Gastrocnemius medialis (tissue), 4 donors: Measurements from ENCODE around the gene APOL6.

ENCODE experiments used
- POLR2A ChIP-seq, 2 donors: fragments of 450-650 bp; IDR thresholded peaks; one replicate each; pipeline ENCODE4 v1.6.1; 2017; ENCODE audit warnings: antibody characterized with exemption in 2 of 2, mild to moderate bottlenecking in 2 of 2, moderate library complexity in 2 of 2
- TF ChIP-seq, protein P1 (sequence below), 5 experiments: fragments of 450-650 bp in 3 of 5; fragments of 200-600 bp in 2 of 5; sonication (generic) in 2 of 5; IDR thresholded peaks in 4 of 5; conservative IDR thresholded peaks in 1 of 5; 1 replicate in 4 of 5; 2 replicates in 1 of 5; pipeline ENCODE4 v1.5.1; 2016 to 2019; ENCODE audit warnings: antibody characterized with exemption in 5 of 5, mild to moderate bottlenecking in 3 of 5, moderate library complexity in 3 of 5

DNA sequence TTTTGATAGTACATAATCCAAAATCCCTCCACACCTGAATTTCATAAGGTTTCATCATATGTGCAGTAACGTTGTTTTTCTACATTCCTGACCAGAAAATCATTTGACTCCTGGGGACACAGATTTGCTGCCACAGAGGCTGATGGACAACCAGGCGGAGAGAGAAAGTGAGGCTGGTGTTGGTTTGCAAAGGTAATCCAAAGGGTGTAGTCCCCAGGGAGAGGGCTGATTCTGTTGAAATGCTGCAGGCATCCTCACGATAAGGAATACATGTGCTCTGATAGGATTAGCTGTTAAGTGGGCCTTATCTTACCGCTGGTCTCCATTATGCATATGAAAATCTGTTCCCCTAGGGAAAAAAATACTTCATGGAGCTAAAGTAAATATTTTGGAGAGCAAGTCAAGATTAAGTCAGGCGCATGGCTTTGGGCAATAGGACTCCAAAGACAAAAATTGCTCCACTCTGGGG, 8.1 kb downstream of the APOL6 start:
- TF ChIP-seq, protein P1, sequence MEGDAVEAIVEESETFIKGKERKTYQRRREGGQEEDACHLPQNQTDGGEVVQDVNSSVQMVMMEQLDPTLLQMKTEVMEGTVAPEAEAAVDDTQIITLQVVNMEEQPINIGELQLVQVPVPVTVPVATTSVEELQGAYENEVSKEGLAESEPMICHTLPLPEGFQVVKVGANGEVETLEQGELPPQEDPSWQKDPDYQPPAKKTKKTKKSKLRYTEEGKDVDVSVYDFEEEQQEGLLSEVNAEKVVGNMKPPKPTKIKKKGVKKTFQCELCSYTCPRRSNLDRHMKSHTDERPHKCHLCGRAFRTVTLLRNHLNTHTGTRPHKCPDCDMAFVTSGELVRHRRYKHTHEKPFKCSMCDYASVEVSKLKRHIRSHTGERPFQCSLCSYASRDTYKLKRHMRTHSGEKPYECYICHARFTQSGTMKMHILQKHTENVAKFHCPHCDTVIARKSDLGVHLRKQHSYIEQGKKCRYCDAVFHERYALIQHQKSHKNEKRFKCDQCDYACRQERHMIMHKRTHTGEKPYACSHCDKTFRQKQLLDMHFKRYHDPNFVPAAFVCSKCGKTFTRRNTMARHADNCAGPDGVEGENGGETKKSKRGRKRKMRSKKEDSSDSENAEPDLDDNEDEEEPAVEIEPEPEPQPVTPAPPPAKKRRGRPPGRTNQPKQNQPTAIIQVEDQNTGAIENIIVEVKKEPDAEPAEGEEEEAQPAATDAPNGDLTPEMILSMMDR (IDR thresholded peaks at IDR 0.05 in 4 of 5, conservative IDR thresholded peaks at IDR 0.05 in 1 of 5), result no peak
- TF ChIP-seq POLR2A (IDR thresholded peaks at IDR 0.05), result no peak
